H1 (cell line): Measurements from ENCODE around the gene MPC1. TPM values are rescaled to one million over a fixed set of nuclear protein-coding genes. Genes with fewer than 3 reads are reported as not detected.

Source experiments
- CTCF ChIA-PET: fragments of 300-600 bp; sonication (Branson Sonifier 250); formaldehyde crosslinking; loops from one replicate; lab custom pipeline; 2021; ENCODE audit not compliant: partially characterized antibody; lab: Charles Lee
- POLR2A ChIA-PET: fragments of 300-600 bp; sonication (Branson Sonifier 250); formaldehyde crosslinking; loops from one replicate; lab custom pipeline; 2021; ENCODE audit warnings: inconsistent platforms; ENCODE audit not compliant: partially characterized antibody; lab: Charles Lee
- DNase-seq, 2 experiments: peaks; one replicate each; pipeline versions ENCODE4 v3.0.0 to v3.0.0-alpha.2; 2010 to 2022; ENCODE audit warnings: low spot score in 2 of 2, low read depth in 1 of 2, mixed read lengths in 1 of 2
- FAIRE-seq: peaks from 2 replicates; lab custom pipeline; 2011; peaks lifted over from hg19 to GRCh38; lab: Jason Lieb, UNC
- H2AFZ ChIP-seq: 2 replicates; pipeline ENCODE4 v1.8.1; 2012; ENCODE audit warnings: low read length, inconsistent platforms
- H2AK5ac ChIP-seq: 2 replicates; pipeline ENCODE4 v1.6.1; 2013; ENCODE audit warnings: low read depth, low read length
- H2BK120ac ChIP-seq: replicated peaks from 2 replicates; pipeline ENCODE3; 2013; ENCODE audit warnings: low read depth, low read length, inconsistent platforms
- H2BK12ac ChIP-seq: 2 replicates; pipeline ENCODE4 v1.6.1; 2013; ENCODE audit warnings: low read depth, low read length
- H2BK15ac ChIP-seq: 2 replicates; pipeline ENCODE4 v1.6.1; 2013; ENCODE audit warnings: low read length
- H2BK20ac ChIP-seq: 2 replicates; pipeline ENCODE4 v1.6.1; 2013; ENCODE audit warnings: low read length
- H2BK5ac ChIP-seq: 2 replicates; pipeline ENCODE4 v1.6.1; 2013; ENCODE audit warnings: low read depth, low read length
- H3K14ac ChIP-seq: 2 replicates; pipeline ENCODE4 v1.6.1; 2013; ENCODE audit warnings: inconsistent platforms; ENCODE audit not compliant: insufficient read length
- H3K18ac ChIP-seq: 2 replicates; pipeline ENCODE4 v1.6.1; 2013; ENCODE audit warnings: low read length; ENCODE audit errors: extremely low read depth
- H3K23ac ChIP-seq: 2 replicates; pipeline ENCODE4 v1.6.1; 2013; ENCODE audit warnings: inconsistent platforms; ENCODE audit not compliant: insufficient read length
- H3K23me2 ChIP-seq: 2 replicates; pipeline ENCODE4 v1.6.1; 2013; ENCODE audit warnings: low read depth, low read length
- H3K27ac ChIP-seq: 2 replicates; pipeline ENCODE4 v1.6.1; 2011; ENCODE audit warnings: low read depth, low read length, inconsistent platforms
- H3K27me3 ChIP-seq, 4 experiments: replicated peaks in 1 of 4; 1 replicate in 1 of 4; 2 replicates in 3 of 4; pipeline versions ENCODE4 v1.6.1 to v1.8.1; 2011 to 2013; ENCODE audit warnings: low read length in 3 of 4, mild to moderate bottlenecking in 3 of 4, inconsistent platforms in 2 of 4, mixed read lengths in 2 of 4, moderate library complexity in 1 of 4; ENCODE audit not compliant: control insufficient read depth in 3 of 4, insufficient read depth in 3 of 4; ENCODE audit errors: extremely low read depth in 1 of 4
- H3K36me3 ChIP-seq, 4 experiments: 2 replicates each; pipeline versions ENCODE4 v1.6.1 to v1.8.1; 2011 to 2013; ENCODE audit warnings: mild to moderate bottlenecking in 4 of 4, low read length in 3 of 4, moderate library complexity in 2 of 4, control low read depth in 1 of 4, inconsistent platforms in 1 of 4; ENCODE audit not compliant: insufficient read depth in 4 of 4, control insufficient read depth in 2 of 4
- H3K4ac ChIP-seq: replicated peaks from 2 replicates; pipeline ENCODE3; 2013; ENCODE audit warnings: low read length, low read depth, mixed read lengths, inconsistent platforms; ENCODE audit not compliant: insufficient read length
- H3K4me1 ChIP-seq, 4 experiments: replicated peaks in 1 of 4; 1 replicate in 1 of 4; 2 replicates in 3 of 4; pipeline versions ENCODE4 v1.6.1 to v1.8.1; 2011 to 2013; ENCODE audit warnings: low read length in 3 of 4, inconsistent platforms in 2 of 4, mixed read lengths in 1 of 4; ENCODE audit not compliant: insufficient read depth in 4 of 4, control insufficient read depth in 3 of 4
- H3K4me2 ChIP-seq, 2 experiments: 2 replicates each; pipeline versions ENCODE4 v1.6.1 to v1.8.1; 2011 to 2013; ENCODE audit warnings: low read depth in 2 of 2, low read length in 2 of 2, control low read depth in 1 of 2, inconsistent platforms in 1 of 2, mild to moderate bottlenecking in 1 of 2; ENCODE audit not compliant: insufficient read depth in 1 of 2
- H3K4me3 ChIP-seq, 4 experiments: fragments of 200-600, 300-600 bp in 1 of 4; sonication (generic), shearing (Covaris generic), sonication (Bioruptor Twin) in 1 of 4; 2 replicates each; pipeline versions ENCODE4 v1.5.1 to v1.8.1; 2011 to 2016; ENCODE audit warnings: low read length in 4 of 4, low read depth in 3 of 4, control low read depth in 2 of 4, inconsistent platforms in 2 of 4, mild to moderate bottlenecking in 2 of 4, mixed read lengths in 1 of 4, moderate library complexity in 1 of 4; ENCODE audit not compliant: insufficient read depth in 2 of 4; ENCODE audit errors: extremely low read depth in 1 of 4
- H3K56ac ChIP-seq: replicated peaks from 2 replicates; pipeline ENCODE3; 2013; ENCODE audit warnings: low read depth, mild to moderate bottlenecking, mixed read lengths, low read length, inconsistent platforms; ENCODE audit not compliant: insufficient read length
- H3K79me1 ChIP-seq: 2 replicates; pipeline ENCODE4 v1.6.1; 2013; ENCODE audit warnings: low read depth, low read length, control low read depth
- H3K79me2 ChIP-seq, 2 experiments: 2 replicates each; pipeline versions ENCODE4 v1.6.1 to v1.8.1; 2012 to 2013; ENCODE audit warnings: low read length in 2 of 2, mild to moderate bottlenecking in 2 of 2, inconsistent platforms in 1 of 2; ENCODE audit not compliant: insufficient read depth in 2 of 2, control insufficient read depth in 1 of 2
- H3K9ac ChIP-seq, 4 experiments: replicated peaks in 1 of 4; 1 replicate in 1 of 4; 2 replicates in 3 of 4; pipeline versions ENCODE4 v1.6.1 to v1.8.1; 2011 to 2013; ENCODE audit warnings: low read depth in 3 of 4, low read length in 3 of 4, control low read depth in 2 of 4, mild to moderate bottlenecking in 2 of 4, moderate library complexity in 2 of 4, inconsistent platforms in 1 of 4; ENCODE audit errors: extremely low read depth in 1 of 4
- H3K9me3 ChIP-seq, 2 experiments: 2 replicates each; pipeline versions ENCODE4 v1.6.1 to v1.8.1; 2012 to 2013; ENCODE audit warnings: mild to moderate bottlenecking in 2 of 2, moderate library complexity in 2 of 2, control low read depth in 1 of 2, inconsistent platforms in 1 of 2, low read depth in 1 of 2, low read length in 1 of 2, mixed read lengths in 1 of 2; ENCODE audit not compliant: insufficient read depth in 2 of 2
- H4K20me1 ChIP-seq, 2 experiments: replicated peaks in 1 of 2; 2 replicates each; pipeline versions ENCODE3 to v1.8.1; 2011 to 2013; ENCODE audit warnings: inconsistent platforms in 2 of 2, low read length in 2 of 2, mild to moderate bottlenecking in 1 of 2; ENCODE audit not compliant: insufficient read depth in 2 of 2, control insufficient read depth in 1 of 2
- H4K5ac ChIP-seq: 2 replicates; pipeline ENCODE4 v1.6.1; 2013; ENCODE audit warnings: low read length, low read depth, mixed read lengths, inconsistent platforms; ENCODE audit not compliant: insufficient read length
- H4K8ac ChIP-seq: 2 replicates; pipeline ENCODE4 v1.8.0; 2013; ENCODE audit warnings: mild to moderate bottlenecking, moderate library complexity, low read length, inconsistent platforms; ENCODE audit not compliant: insufficient read depth; ENCODE audit errors: extremely low read depth
- H4K91ac ChIP-seq: replicated peaks from 2 replicates; pipeline ENCODE3; 2013; ENCODE audit warnings: low read length, mixed read lengths, inconsistent platforms; ENCODE audit not compliant: insufficient read length
- BCL11A ChIP-seq, 2 experiments: IDR thresholded peaks; one replicate each; pipeline ENCODE4 v1.6.1; 2011; ENCODE audit warnings: low read depth in 2 of 2, low read length in 2 of 2, mild to moderate bottlenecking in 2 of 2
- CEBPB ChIP-seq: IDR thresholded peaks from 2 replicates; pipeline ENCODE4 v1.6.1; 2012; ENCODE audit warnings: low read depth, low read length
- CREB1 ChIP-seq: IDR thresholded peaks from 2 replicates; pipeline ENCODE4 v1.6.1; 2012; ENCODE audit warnings: inconsistent platforms
- JUN ChIP-seq: IDR thresholded peaks from 2 replicates; pipeline ENCODE4 v1.6.1; 2011; ENCODE audit warnings: low read depth, mild to moderate bottlenecking, improper control_type of control experiment, low read length
- POLR2AphosphoS5 ChIP-seq: IDR thresholded peaks from 2 replicates; pipeline ENCODE4 v1.6.1; 2011; ENCODE audit warnings: low read depth, low read length
- RAD21 ChIP-seq, 2 experiments: IDR thresholded peaks in 1 of 2; conservative IDR thresholded peaks in 1 of 2; 2 replicates each; pipeline ENCODE4 v1.6.1; 2011; ENCODE audit warnings: low read depth in 2 of 2, low read length in 2 of 2, improper control_type of control experiment in 1 of 2, inconsistent platforms in 1 of 2, mild to moderate bottlenecking in 1 of 2, moderate library complexity in 1 of 2
- RNF2 ChIP-seq: fragments of 200-900, 300-1000 bp; sonication (generic); IDR thresholded peaks from 2 replicates; pipeline ENCODE4 v1.7.1; 2016; ENCODE audit warnings: borderline replicate concordance, low read depth, mild to moderate bottlenecking, antibody characterized with exemption, low read length; ENCODE audit not compliant: poor library complexity, severe bottlenecking; ENCODE audit errors: missing control alignments
- SP2 ChIP-seq: IDR thresholded peaks from 2 replicates; pipeline ENCODE4 v1.6.1; 2012; ENCODE audit warnings: mild to moderate bottlenecking, low read length, inconsistent platforms
- WGBS, 2 experiments: shearing (Covaris generic) in 1 of 2; methylation state at CpG; one replicate each; pipeline versions ENCODE4 v1.1.6 to v1.1.7; 2013 to 2015; ENCODE audit warnings: low lambda C conversion rate in 2 of 2, mixed read lengths in 2 of 2, inconsistent platforms in 1 of 2, low coverage in 1 of 2, missing lambda C conversion rate in 1 of 2; ENCODE audit not compliant: insufficient replicate concordance in 2 of 2, insufficient coverage in 1 of 2, insufficient read length in 1 of 2; ENCODE audit errors: extremely low coverage in 1 of 2, missing lambda C conversion rate in 1 of 2; 5-methylcytosine and 5-hydroxymethylcytosine counted together
- polyA plus RNA-seq, 7 experiments: library from polyadenylated mRNA; depleted of rRNA in 3 of 7; stranded (reverse) in 5 of 7; unstranded in 2 of 7; fragments of >200 nt in 5 of 7; fragments of 200-250 nt in 2 of 7; gene quantifications; 1 replicate in 5 of 7; 2 replicates in 1 of 7; 4 replicates in 1 of 7; pipeline versions ENCODE4 v1.2.1 to v1.2.3, GENCODE V29; 2011 to 2013; ENCODE audit warnings: missing spikeins in 2 of 7, mixed read lengths in 2 of 7
- total RNA-seq: library from RNA; stranded (reverse); fragmentation: NEBNext Ultra II Directional; extraction: Animal tissue kit (Norgen Biotek cat#: 25700); gene quantifications from 2 replicates; pipeline ENCODE4 v1.2.1, GENCODE V29; 2021
- TF ChIP-seq, protein P1 (sequence below): IDR thresholded peaks from 2 replicates; pipeline ENCODE4 v1.6.1; 2011; ENCODE audit warnings: low read length, improper control_type of control experiment

The MPC1 gene
- total and polyA plus RNA-seq, 2 of the 8 experiments (the other 6 are each of a cell fraction or from before 2014, with no cell fraction given), result 10.2 to 12.6 TPM

DNA sequence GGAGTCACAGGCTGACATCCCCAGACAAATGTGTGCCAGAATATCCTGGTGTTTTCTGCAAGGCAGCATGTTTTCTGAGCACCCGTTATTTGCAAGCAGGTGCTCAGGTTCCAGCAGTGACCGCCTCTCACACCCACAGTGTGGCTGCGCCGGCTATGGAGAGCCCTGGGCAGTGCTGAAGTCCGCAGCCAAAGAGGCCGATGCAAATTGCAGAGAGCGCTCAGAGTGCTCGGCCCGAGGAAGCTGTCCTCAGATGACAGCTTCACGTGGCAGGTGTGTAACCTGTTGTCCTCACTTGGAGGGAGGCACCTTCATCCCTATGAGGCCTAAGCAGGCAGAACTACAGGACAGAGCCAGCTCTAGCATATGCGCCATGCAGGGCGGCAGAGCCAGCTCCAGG lies 23.5 kb upstream of the MPC1 start:
- H3K4ac ChIP-seq, result no peak overlapping the region
- no peak for FAIRE-seq
- POLR2A ChIA-PET, result interaction anchor here (0.6 kb wide), 1 partner anchor 64 kb away, joined by 3 read pairs; no protein-coding TSS in a partner anchor
- H3K36me3 ChIP-seq, result no peaks in the 10 kb centered on the region; a peak in 1 of 8 replicates
- no peak overlapping the region for H2AK5ac ChIP-seq
- no peak overlapping the region for H3K18ac ChIP-seq
- no peak for DNase-seq
- no peak overlapping the region for H2BK12ac ChIP-seq
- WGBS, 2 experiments, result 87% methylated on average over 12 of the region's 12 CpGs; no CpG with 5 or more reads in 1 of the 2 experiments
- H2BK15ac ChIP-seq, result no peak overlapping the region
- H2BK120ac ChIP-seq, result no peak overlapping the region
- H4K5ac ChIP-seq, result no peak overlapping the region
- no peak overlapping the region for H2BK5ac ChIP-seq
- no peak for TF ChIP-seq RNF2
- no peak for TF ChIP-seq RAD21 (IDR thresholded peaks at IDR 0.05 in 1 of 2, conservative IDR thresholded peaks at IDR 0.05 in 1 of 2; ENCODE audit: low read depth in 2 of 2, low read length in 2 of 2)
- TF ChIP-seq CREB1, result no peak
- no peak for TF ChIP-seq SP2
- no peak for TF ChIP-seq BCL11A (IDR thresholded peaks at IDR 0.05; ENCODE audit: low read depth in 2 of 2, low read length in 2 of 2)
- no peak for TF ChIP-seq CEBPB
- no peak for TF ChIP-seq POLR2AphosphoS5
- no peak for TF ChIP-seq JUN
- TF ChIP-seq, protein P1, sequence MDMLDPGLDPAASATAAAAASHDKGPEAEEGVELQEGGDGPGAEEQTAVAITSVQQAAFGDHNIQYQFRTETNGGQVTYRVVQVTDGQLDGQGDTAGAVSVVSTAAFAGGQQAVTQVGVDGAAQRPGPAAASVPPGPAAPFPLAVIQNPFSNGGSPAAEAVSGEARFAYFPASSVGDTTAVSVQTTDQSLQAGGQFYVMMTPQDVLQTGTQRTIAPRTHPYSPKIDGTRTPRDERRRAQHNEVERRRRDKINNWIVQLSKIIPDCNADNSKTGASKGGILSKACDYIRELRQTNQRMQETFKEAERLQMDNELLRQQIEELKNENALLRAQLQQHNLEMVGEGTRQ, result no peak
- H3K23ac ChIP-seq, result no peak overlapping the region
- no peaks in the 10 kb centered on the region for H3K79me2 ChIP-seq
- H3K23me2 ChIP-seq, result no peaks in the 10 kb centered on the region
- H4K20me1 ChIP-seq, result peaks cover 0 to 4% of the 10 kb centered on the region in 2 experiments
- no peak overlapping the region for H4K91ac ChIP-seq
- H2BK20ac ChIP-seq, result no peak overlapping the region
- H2AFZ ChIP-seq, result no peak overlapping the region
- H3K4me2 ChIP-seq, result no peak overlapping the region
- no peaks in the 10 kb centered on the region for H3K27me3 ChIP-seq
- peaks cover 2% of the 10 kb centered on the region; the same call in 1 of the 2 replicates for H3K79me1 ChIP-seq
- H3K4me3 ChIP-seq, result no peak overlapping the region
- peaks cover 0 to 3% (median 0%) of the 10 kb centered on the region in 4 experiments; a peak in 2 of 7 replicates for H3K4me1 ChIP-seq
- no peak overlapping the region for H3K9ac ChIP-seq
- H3K56ac ChIP-seq, result no peak overlapping the region
- 0 out of 2 replicates have a peak overlapping the region, but pooled peaks have one; percentile 52 for H4K8ac ChIP-seq
- no peak overlapping the region for H3K27ac ChIP-seq
- CTCF ChIA-PET, result interaction anchor here (1.2 to 2.2 kb wide), 4 partner anchors 39 to 99 kb away, joined by 4 to 6 read pairs (median 4); no protein-coding TSS in a partner anchor
- H3K9me3 ChIP-seq, result no peaks in the 10 kb centered on the region
- no peak overlapping the region for H3K14ac ChIP-seq
